SIG-M5 (cell line): Measurements from ENCODE around the gene TTYH2.

Experiments
- DNase-seq: peaks from one replicate; lab custom pipeline; 2025; lab: John Stamatoyannopoulos, UW

TTYH2 gene

GRCh38 chr17:74292495-74292894, 79.1 kb downstream of the TTYH2 start:
- no peak for DNase-seq

DNA sequence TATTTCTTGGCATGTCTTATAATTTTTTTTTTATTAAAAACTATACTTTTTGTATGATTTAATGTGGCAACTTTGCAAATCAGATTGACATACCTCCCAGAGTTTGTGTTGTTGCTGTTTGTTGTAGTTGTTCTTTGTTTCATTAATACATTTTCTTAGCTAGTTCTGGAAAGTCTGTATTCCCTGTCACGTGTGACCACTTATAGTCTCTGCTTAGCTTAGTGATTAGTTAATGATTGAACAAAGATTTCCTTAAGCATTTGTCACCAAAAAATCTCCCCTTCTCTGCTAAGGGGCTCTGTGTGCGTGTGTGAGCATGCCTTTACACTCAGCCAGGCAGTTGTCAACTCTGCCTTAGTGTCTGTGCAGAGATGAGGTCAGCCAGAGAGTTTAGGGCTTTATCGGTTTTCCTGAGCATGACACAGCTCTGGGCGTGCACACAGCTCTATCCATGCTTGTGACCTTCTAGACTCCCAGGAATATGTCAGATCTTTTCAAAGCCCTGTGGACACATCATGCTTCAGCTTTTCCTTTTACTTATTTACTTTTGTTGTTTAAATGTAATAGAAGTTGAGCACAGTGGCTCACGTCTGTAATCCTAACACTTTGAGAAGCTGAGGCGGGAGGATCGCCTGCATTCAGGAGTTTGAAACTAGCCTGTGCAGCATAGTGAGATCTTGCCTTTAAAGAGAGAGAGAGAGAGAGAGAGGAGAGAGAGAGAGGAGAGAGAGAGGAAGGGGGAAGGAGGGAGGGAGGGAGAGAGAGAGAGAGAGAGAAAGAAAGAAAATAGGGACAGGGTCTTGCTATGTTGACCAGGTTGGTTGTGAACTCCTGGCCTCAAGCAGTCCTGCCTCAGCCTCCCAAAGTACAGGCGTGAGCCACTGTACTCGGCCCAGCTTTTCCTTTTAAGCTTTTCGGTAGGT, 82.5 kb downstream of the TTYH2 start:
- no peak for DNase-seq

DNA sequence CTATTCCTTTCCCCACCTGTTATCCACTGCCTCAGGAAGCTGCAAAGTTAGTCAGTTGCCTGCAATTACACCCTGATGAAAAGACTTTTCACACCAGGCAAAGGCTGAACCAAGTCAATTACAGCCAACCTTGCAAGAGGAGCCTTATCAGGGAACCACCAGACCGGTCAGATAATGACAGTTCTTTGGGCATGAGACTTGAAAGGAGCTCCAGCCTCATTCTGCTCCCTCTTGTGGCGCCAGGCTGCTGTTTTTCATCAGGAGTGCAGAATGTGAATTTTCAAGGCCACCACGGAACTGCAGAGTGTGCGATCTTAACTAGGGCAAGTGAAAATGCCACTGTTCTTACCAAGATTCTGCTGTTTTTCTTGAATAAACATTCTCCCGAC, 83.2 kb downstream of the TTYH2 start:
- DNase-seq: no peak

DNA sequence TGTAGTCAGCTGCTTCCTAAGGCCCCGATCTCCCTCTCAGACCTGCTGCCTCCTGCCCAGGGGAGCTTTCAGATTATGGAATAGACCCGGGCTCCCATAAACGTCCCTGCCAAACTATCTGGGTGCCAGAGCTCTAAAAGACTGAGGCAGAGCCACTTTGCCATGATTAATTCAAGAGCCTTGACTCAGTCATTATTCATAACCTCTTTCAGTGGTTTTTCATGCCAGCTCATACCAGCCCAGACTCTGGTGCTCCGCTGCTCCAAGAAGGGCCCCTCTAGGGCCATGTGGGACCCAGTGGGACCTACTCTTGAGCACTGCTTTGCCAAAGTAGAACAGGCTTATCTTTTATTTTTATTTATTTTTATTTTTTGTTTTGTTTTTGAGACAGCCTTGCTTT, 84.6 kb downstream of the TTYH2 start:
- DNase-seq: no peak

DNA sequence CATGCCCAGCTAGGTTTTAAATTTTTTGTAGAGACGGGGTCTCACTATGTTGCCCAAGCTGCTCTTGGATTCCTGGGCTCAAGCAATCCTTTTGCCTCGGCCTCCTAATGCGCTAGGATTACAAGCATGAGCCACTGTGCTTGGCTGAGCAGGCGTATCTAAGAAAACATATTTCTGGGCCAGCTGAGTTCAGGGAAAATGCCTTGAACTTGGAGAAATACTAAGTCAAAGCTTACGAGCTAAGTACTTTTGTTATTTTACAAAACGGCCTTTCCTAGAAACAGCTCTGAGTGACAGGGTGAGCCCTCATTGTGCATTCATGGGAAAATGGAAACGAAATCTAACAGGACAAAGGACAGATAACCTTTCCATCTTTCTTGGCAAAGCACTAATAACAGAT, 85.4 kb downstream of the TTYH2 start:
- DNase-seq: no peak

DNA sequence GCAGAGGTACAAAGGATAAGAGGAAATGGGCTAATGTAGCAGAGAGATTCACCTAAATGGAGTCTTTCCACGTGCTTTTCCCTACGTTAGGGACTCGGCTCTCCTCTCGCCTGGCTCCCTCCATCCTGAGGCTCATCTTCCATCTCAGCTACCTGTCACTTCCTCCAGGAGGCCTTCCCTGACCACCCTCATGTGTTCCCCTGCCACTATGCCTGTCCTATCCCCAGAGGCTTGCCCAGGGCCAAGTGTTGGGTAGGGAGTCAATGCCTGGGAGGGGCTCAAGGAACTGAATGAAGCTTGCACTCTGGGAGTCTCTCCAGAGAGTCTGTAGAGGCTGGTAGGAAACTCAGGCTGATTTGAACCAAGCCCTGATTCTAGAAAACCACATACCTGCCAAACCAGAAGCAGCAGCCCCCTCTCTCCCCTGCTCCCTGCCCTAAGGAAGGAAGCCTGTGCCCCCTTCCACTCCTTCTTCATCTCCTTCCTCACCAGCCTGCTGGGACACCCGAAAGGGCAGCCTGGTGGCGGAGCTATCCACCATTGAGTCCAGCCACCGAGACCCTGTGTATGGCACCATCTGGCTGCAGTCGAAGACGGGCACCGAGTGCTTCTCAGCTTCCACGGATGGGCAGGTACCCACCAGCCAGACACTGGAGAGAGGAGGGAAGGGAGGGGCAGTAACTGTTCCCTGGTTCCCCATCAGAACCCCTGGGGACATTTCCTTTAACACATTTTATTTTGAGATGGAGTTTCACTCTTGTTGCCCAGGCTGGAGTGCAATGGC, 86.0 kb downstream of the TTYH2 start:
- no peak for DNase-seq

GRCh38 chr17:74303305-74303704, 89.9 kb downstream of the TTYH2 start:
- DNase-seq: no peak

- DNase-seq: no peak
These were observed 90.8 kb downstream of the TTYH2 start for GRCh38 chr17:74304184-74304583.

DNA sequence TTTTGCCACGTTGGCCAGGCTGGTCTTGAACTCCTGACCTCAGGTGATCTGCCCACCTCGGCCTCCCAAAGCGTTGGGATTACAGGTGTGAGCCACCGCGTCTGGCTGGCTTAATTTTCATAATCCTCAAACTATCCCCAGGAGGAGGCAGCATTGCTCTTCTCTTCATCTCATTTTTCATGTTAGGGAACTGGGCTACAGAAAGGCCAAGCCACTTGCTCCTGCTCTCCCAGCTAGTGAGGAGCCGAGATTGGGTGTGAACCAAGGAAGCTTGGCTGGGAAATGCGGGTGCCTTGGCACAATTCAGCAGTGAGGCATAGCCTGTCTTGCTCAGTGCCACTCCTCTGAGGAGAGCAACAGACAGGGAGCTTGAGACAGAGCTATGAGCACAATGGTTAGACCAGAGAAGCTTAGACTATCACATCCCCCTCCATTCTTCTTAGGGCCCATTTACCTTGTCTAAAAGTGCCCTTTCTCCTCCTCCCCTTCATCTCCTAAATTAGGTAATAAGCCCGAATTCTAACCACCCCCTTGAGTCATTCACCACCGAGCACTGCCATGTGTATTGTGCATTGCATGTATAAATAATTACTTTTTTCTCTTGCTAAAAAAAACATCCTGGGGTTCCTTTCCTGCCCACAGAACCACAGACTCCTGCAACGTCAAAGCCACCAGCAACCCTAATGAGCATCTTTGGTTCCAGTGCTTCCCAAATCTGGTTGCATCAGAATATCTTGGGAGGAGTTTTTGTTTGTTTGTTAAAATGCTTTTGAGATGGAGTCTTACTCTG, 92.7 kb downstream of the TTYH2 start:
- DNase-seq: no peak

DNA sequence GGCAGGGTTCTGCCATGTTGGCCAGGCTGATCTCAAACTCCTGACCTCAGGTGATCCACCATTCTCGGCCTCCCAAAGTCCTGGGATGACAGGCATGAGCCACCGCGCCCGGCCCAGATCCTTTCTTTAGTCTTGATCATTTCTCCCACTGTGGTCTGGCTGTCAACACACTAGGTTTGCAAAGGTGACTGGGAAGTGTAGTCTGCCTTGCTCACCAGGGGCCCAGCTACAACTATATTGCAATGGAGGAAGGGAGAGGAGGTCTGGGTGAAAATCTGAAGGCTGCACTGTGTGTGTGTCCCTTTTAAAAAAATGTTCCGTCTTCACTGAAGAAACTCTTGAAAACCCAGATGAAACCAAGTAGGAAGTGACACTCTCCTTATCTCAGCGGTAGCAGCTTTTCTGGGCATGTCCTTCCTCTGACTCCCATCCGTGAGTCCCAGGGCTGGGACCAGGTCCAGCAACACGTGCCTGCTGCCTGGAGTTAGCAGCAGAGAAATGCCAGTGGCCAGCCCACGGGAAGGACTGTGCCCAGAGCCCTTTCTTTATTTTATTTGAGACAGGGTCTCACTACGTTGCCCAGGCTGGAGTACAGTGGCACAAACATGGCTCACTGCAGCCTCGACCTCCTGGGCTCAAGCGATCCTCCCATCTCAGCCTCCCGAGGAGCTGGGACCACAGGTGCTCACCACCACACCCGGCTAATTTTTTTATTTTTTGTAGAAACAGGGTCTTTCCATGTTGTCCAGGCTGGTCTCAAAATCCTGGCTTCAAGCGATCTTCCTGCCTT, 94.8 kb downstream of the TTYH2 start:
- DNase-seq: no peak

GRCh38 chr17:74309902-74310301, 96.5 kb downstream of the TTYH2 start:
- no peak for DNase-seq
